DND-41 (cell line): ENCODE measurements around the gene KSR1.
A peak's percentile ranks its signal among the peaks of the same experiment; 100 is the strongest.

Source experiments
- ATAC-seq: fragments of 200-7000 bp; cut with Tn5 transposase; 3 replicates; pipeline ENCODE4 v1.9.1; 2021; ENCODE audit warnings: low read depth; ENCODE audit not compliant: insufficient read depth
- DNase-seq: peaks from one replicate; pipeline ENCODE4 v3.0.0-alpha.2; 2020
- H2AFZ ChIP-seq: 2 replicates; pipeline ENCODE4 v1.6.0; 2012; ENCODE audit warnings: low read depth, low read length
- H3K27ac ChIP-seq: 2 replicates; pipeline ENCODE4 v1.5.1; 2012; ENCODE audit warnings: low read length, inconsistent platforms
- H3K27me3 ChIP-seq: fragments of 200-600 bp; sonication (generic); 2 replicates; pipeline ENCODE4 v1.6.0; 2012; ENCODE audit warnings: low read length, mild to moderate bottlenecking, inconsistent platforms; ENCODE audit not compliant: insufficient read depth, poor library complexity
- H3K36me3 ChIP-seq: 2 replicates; pipeline ENCODE4 v1.5.1; 2012; ENCODE audit warnings: low read length, inconsistent platforms; ENCODE audit not compliant: insufficient read depth
- H3K4me1 ChIP-seq: 2 replicates; pipeline ENCODE4 v1.5.1; 2012; ENCODE audit warnings: mild to moderate bottlenecking, low read length; ENCODE audit not compliant: insufficient read depth
- H3K4me2 ChIP-seq: 2 replicates; pipeline ENCODE4 v1.6.0; 2012; ENCODE audit warnings: mild to moderate bottlenecking, moderate library complexity, low read length, inconsistent platforms; ENCODE audit not compliant: insufficient read depth
- H3K4me3 ChIP-seq, 2 experiments: fragments of 200-600 bp in 1 of 2; shearing (Covaris generic) in 1 of 2; 2 replicates each; pipeline ENCODE4 v1.5.1; 2012 to 2016; ENCODE audit warnings: inconsistent platforms in 2 of 2, low read length in 2 of 2, mild to moderate bottlenecking in 2 of 2, low read depth in 1 of 2, moderate library complexity in 1 of 2
- H3K79me2 ChIP-seq: 2 replicates; pipeline ENCODE4 v1.6.0; 2012; ENCODE audit warnings: low read length, inconsistent platforms; ENCODE audit not compliant: insufficient read depth
- H3K9ac ChIP-seq: 2 replicates; pipeline ENCODE4 v1.6.0; 2012; ENCODE audit warnings: low read depth, mild to moderate bottlenecking, inconsistent platforms, low read length, moderate library complexity
- H3K9me3 ChIP-seq: 2 replicates; pipeline ENCODE4 v1.5.1; 2012; ENCODE audit warnings: low read length, moderate library complexity, mild to moderate bottlenecking, inconsistent platforms; ENCODE audit not compliant: insufficient read depth, severe bottlenecking
- H4K20me1 ChIP-seq: 2 replicates; pipeline ENCODE4 v1.6.0; 2012; ENCODE audit warnings: low read length; ENCODE audit not compliant: insufficient read depth
- EZH2 ChIP-seq: IDR thresholded peaks from 3 replicates; pipeline ENCODE4 v1.6.1; 2012; ENCODE audit warnings: borderline replicate concordance, low read depth, mild to moderate bottlenecking, moderate library complexity, low read length, inconsistent platforms; ENCODE audit not compliant: severe bottlenecking
- TF ChIP-seq, protein P1 (sequence below): IDR thresholded peaks from 2 replicates; pipeline ENCODE4 v1.5.1; 2012; ENCODE audit warnings: borderline replicate concordance, low read length, moderate library complexity, mild to moderate bottlenecking; ENCODE audit not compliant: poor library complexity, severe bottlenecking; ENCODE audit errors: extremely low read depth

KSR1 gene

DNA sequence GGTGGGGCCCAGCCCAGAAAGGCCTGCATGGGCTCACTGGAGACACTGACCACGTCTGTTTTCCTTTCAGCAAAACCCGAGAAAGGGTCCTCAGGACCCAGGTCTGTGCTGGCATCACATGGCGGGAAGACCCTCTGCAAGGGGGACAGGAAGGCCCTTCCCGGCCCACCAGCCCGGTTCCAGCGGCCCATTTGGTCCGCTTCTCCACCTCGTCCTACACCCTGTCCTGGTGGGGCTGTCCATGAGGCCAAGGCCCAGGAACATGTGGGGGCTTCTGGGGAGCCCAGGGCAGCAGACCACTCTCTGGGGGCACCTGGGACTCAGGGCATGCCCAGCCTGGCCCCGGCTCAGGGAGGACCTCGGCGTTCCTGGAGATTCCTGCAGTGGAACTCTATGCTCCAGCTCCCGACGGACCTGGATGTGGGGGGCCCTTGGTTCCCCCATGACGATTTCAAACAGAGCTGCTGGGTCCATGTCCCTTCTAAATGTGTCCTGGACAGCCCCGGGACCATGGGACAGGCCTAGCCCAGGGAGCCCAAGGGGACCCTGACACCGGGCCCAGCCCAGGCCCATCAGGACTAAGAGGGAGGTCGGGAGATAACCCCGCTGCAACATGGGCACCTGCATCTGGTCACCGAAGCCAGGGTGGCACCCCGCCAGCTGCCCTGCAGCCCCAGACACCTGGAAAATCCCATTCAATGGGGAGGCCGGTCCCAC, 26.4 kb upstream of the KSR1 start:
- H2AFZ ChIP-seq = no peak overlapping the region
- H3K4me3 ChIP-seq = no peak overlapping the region
- no peak for DNase-seq
- no peak for ATAC-seq
- H3K4me2 ChIP-seq = no peak overlapping the region
- no peaks in the 10 kb centered on the region for H3K27me3 ChIP-seq
- TF ChIP-seq, protein P1, sequence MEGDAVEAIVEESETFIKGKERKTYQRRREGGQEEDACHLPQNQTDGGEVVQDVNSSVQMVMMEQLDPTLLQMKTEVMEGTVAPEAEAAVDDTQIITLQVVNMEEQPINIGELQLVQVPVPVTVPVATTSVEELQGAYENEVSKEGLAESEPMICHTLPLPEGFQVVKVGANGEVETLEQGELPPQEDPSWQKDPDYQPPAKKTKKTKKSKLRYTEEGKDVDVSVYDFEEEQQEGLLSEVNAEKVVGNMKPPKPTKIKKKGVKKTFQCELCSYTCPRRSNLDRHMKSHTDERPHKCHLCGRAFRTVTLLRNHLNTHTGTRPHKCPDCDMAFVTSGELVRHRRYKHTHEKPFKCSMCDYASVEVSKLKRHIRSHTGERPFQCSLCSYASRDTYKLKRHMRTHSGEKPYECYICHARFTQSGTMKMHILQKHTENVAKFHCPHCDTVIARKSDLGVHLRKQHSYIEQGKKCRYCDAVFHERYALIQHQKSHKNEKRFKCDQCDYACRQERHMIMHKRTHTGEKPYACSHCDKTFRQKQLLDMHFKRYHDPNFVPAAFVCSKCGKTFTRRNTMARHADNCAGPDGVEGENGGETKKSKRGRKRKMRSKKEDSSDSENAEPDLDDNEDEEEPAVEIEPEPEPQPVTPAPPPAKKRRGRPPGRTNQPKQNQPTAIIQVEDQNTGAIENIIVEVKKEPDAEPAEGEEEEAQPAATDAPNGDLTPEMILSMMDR = no peak
- TF ChIP-seq EZH2 = no peak
- H3K79me2 ChIP-seq = no peaks in the 10 kb centered on the region
- no peak overlapping the region for H3K9ac ChIP-seq
- H4K20me1 ChIP-seq = no peaks in the 10 kb centered on the region
- H3K9me3 ChIP-seq = no peaks in the 10 kb centered on the region
- no peaks in the 10 kb centered on the region for H3K4me1 ChIP-seq
- no peaks in the 10 kb centered on the region for H3K36me3 ChIP-seq
- no peak overlapping the region for H3K27ac ChIP-seq

DNA sequence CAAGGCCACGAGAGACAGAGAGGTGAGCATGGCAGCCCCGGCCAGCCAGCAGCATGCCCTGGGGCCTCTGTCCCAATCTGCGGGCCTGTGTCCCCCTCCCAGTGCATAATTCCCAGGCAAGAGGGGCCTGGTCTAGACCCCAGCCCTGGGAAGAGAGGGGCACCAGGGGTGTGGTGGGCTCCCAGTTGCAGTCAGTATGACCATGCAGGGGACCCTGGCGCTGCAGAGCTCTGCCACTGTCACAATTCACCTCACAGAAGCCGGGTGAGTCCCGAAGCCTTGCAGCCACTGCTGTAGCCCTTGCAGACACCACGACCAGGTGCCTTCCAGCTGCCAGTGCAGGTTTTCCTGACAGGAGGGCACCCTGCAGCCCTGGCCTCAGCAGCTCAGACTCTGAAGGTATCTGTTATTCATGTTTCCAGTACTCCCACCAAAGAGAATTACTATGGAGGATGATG, 25.8 kb upstream of the KSR1 start:
- DNase-seq (no peak), ATAC-seq (no peak)
- H3K4me3 ChIP-seq = no peak overlapping the region
- no peak overlapping the region for H2AFZ ChIP-seq
- no peaks in the 10 kb centered on the region for H4K20me1 ChIP-seq
- H3K27me3 ChIP-seq = no peaks in the 10 kb centered on the region
- H3K4me2 ChIP-seq = no peak overlapping the region
- no peak overlapping the region for H3K27ac ChIP-seq
- TF ChIP-seq, protein P1 = no peak
- no peak for TF ChIP-seq EZH2
- H3K9ac ChIP-seq = no peak overlapping the region
- H3K9me3 ChIP-seq = no peaks in the 10 kb centered on the region
- no peaks in the 10 kb centered on the region for H3K4me1 ChIP-seq
- H3K36me3 ChIP-seq = no peaks in the 10 kb centered on the region
- H3K79me2 ChIP-seq = no peaks in the 10 kb centered on the region

DNA sequence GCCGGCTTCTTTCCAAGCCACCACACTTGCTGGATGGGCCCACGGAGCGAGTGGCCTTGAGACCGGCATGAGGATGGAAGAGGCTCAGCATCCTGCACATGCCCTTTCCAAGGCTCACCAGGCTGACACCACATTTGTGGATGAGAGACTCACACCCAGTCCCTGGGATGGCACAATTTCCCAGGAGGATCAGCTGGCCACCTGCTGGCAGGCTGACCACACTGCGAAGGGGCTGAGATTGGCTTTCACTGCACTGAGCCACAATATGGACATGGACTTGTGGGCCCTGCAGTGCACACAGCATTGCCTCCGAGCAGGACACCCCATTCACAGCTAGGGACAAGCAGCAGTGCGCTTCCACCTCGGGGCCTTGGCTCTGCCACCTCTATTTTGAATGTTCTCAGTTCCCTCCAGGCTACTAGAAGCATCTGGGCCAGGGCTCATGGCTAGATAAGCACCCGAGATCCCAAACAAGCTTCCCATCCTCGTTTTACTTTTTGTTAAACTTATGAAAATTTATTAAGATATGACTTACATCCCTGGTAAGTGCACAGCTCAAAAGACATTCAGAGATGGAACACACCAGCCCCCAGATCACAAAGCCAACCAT, 25.3 kb upstream of the KSR1 start:
- no peaks in the 10 kb centered on the region for H3K36me3 ChIP-seq
- TF ChIP-seq, protein P1 = peak; percentile 45
- TF ChIP-seq EZH2 = no peak
- no peaks in the 10 kb centered on the region for H3K27me3 ChIP-seq
- no peaks in the 10 kb centered on the region for H3K9me3 ChIP-seq
- H3K27ac ChIP-seq = no peak overlapping the region
- H3K9ac ChIP-seq = no peak overlapping the region
- H4K20me1 ChIP-seq = no peaks in the 10 kb centered on the region
- ATAC-seq (no peak), DNase-seq (peak; percentile 8)
- no peaks in the 10 kb centered on the region for H3K79me2 ChIP-seq
- H2AFZ ChIP-seq = no peak overlapping the region
- no peak overlapping the region for H3K4me2 ChIP-seq
- H3K4me3 ChIP-seq = no peak overlapping the region
- no peaks in the 10 kb centered on the region for H3K4me1 ChIP-seq
